Ovary (tissue), 3 donors: Measurements from ENCODE around the gene TMEM44.

Source experiments
- CTCF ChIP-seq, 3 donors: fragments of 450-650 bp in 2 of 3; fragments of 200-600 bp in 1 of 3; IDR thresholded peaks; one replicate each; pipeline versions ENCODE4 v1.5.1 to v1.8.0; 2016 to 2022; ENCODE audit warnings: antibody characterized with exemption in 3 of 3, mild to moderate bottlenecking in 1 of 3
- EP300 ChIP-seq: sonication (generic); formaldehyde crosslinking; IDR thresholded peaks from one replicate; pipeline ENCODE4 v1.6.1; 2017; ENCODE audit warnings: antibody characterized with exemption
- donor health status: DM: no; HTN: no; CAD: no.

- TF ChIP-seq CTCF (IDR thresholded peaks at IDR 0.05): no peak
- TF ChIP-seq EP300: no peak
Measured at GRCh38 chr3:194586836-194587235, 46.4 kb downstream of the TMEM44 start.
